ENCODE measurements around the gene AMBP.

DNA sequence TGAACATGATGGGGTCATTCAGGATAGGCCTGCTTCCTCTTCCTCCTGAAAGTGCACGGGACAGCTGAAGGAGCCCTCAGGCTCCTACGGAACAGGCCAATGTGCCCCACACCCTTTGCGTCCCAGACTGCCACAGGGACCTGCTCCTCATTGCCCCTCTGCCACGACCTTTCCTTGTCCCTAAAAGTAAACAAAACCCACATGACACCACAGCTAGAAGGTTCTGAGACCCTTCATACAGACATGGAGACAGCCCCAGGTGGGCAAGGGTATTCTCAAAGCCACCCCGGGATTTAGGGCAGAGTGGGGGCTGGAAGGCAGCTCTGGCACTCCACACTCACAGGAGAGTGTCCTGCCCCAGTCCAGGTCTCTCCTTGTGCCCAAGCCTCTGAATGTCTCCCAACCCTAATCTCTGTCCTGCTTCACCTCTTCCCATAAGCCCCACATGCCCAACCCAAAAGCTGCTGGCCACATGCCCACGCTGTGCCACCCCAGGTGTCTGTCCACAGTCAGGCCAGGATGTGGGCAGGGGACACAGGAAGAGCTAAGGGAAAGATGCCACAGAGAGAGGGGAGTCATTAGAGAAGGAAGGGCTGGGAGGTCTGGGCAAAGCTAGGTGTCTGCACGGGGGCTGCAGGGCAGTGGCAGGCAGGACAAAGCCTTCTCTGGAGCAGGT lies 800 bp downstream of the AMBP start:
- no peak for TF ChIP-seq REST (IDR thresholded peaks at IDR 0.05; ENCODE audit: insufficient read depth in 1 of 2, low read depth in 2 of 2, low read length in 2 of 2)
- TF ChIP-seq POLR2AphosphoS5 (IDR thresholded peaks at IDR 0.05; ENCODE audit: low read depth, low read length): no peak
- no peak for TF ChIP-seq FOXP2 (optimal IDR thresholded peaks at IDR 0.05; ENCODE audit: borderline replicate concordance, extremely low read depth, extremely low read length, insufficient read depth)

Measured in PFSK-1 (cell line).